Neural cell (in vitro differentiated cells): ENCODE measurements around the gene NRG3.

ENCODE experiments used
- CTCF ChIP-seq: fragments of 450-650 bp; IDR thresholded peaks from 2 replicates; pipeline ENCODE4 v1.5.1; 2014; ENCODE audit warnings: antibody characterized with exemption, mild to moderate bottlenecking, moderate library complexity; ENCODE audit not compliant: poor library complexity, severe bottlenecking
- EP300 ChIP-seq: fragments of 450-650 bp; conservative IDR thresholded peaks from 2 replicates; pipeline ENCODE4 v1.6.1; 2014; ENCODE audit warnings: antibody characterized with exemption, mild to moderate bottlenecking, moderate library complexity; ENCODE audit not compliant: poor library complexity, severe bottlenecking
- EZH2 ChIP-seq: fragments of 200-600, 300-800 bp; shearing (Covaris generic), sonication (generic); IDR thresholded peaks from 2 replicates; pipeline ENCODE4 v1.6.1; 2014; ENCODE audit warnings: antibody characterized with exemption, low read length, borderline replicate concordance, mild to moderate bottlenecking; ENCODE audit not compliant: insufficient read depth, poor library complexity, severe bottlenecking
- MXI1 ChIP-seq: fragments of 450-650 bp; conservative IDR thresholded peaks from 2 replicates; pipeline ENCODE4 v1.6.1; 2014; ENCODE audit warnings: antibody characterized with exemption, mild to moderate bottlenecking; ENCODE audit not compliant: poor library complexity, severe bottlenecking
- POLR2AphosphoS5 ChIP-seq: IDR thresholded peaks from 2 replicates; pipeline ENCODE4 v1.6.1; 2012
- SMC3 ChIP-seq: fragments of 450-650 bp; conservative IDR thresholded peaks from 2 replicates; pipeline ENCODE4 v1.6.1; 2014; ENCODE audit warnings: antibody characterized with exemption, mild to moderate bottlenecking, moderate library complexity; ENCODE audit not compliant: poor library complexity
- TAF1 ChIP-seq: IDR thresholded peaks from 2 replicates; pipeline ENCODE4 v1.6.1; 2012; ENCODE audit warnings: low read depth
- TF ChIP-seq, protein P1 (sequence below): IDR thresholded peaks from 2 replicates; pipeline ENCODE4 v1.6.1; 2012; ENCODE audit warnings: borderline replicate concordance

- TF ChIP-seq CTCF (no peak), MXI1 (no peak), TAF1 (no peak), EZH2 (no peak), POLR2AphosphoS5 (no peak), EP300 (no peak), SMC3 (no peak)
- TF ChIP-seq, protein P1, sequence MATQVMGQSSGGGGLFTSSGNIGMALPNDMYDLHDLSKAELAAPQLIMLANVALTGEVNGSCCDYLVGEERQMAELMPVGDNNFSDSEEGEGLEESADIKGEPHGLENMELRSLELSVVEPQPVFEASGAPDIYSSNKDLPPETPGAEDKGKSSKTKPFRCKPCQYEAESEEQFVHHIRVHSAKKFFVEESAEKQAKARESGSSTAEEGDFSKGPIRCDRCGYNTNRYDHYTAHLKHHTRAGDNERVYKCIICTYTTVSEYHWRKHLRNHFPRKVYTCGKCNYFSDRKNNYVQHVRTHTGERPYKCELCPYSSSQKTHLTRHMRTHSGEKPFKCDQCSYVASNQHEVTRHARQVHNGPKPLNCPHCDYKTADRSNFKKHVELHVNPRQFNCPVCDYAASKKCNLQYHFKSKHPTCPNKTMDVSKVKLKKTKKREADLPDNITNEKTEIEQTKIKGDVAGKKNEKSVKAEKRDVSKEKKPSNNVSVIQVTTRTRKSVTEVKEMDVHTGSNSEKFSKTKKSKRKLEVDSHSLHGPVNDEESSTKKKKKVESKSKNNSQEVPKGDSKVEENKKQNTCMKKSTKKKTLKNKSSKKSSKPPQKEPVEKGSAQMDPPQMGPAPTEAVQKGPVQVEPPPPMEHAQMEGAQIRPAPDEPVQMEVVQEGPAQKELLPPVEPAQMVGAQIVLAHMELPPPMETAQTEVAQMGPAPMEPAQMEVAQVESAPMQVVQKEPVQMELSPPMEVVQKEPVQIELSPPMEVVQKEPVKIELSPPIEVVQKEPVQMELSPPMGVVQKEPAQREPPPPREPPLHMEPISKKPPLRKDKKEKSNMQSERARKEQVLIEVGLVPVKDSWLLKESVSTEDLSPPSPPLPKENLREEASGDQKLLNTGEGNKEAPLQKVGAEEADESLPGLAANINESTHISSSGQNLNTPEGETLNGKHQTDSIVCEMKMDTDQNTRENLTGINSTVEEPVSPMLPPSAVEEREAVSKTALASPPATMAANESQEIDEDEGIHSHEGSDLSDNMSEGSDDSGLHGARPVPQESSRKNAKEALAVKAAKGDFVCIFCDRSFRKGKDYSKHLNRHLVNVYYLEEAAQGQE, result no peak
Observed at GRCh38 chr10:81872206-81872862, 2.7 kb upstream of the NRG3 start.
